G401 (cell line): ENCODE data around the gene OR5L1. TPM values are rescaled to one million over a fixed set of nuclear protein-coding genes. Genes with fewer than 3 reads are reported as not detected.

Source experiments
- DNase-seq: peaks from one replicate; pipeline ENCODE4 v3.0.0-alpha.2; 2015; ENCODE audit warnings: low spot score
- in situ Hi-C: cut with HindIII; loops from 2 replicates; pipeline ENCODE4 v1.10.0; 2016; ENCODE audit warnings: low sequenced_read_pairs, mixed read lengths
- total RNA-seq: library from RNA; depleted of rRNA; stranded (reverse); fragments of >200 nt; shearing (Covaris generic); gene quantifications from 2 replicates; pipeline ENCODE4 v1.2.3, GENCODE V29; 2014; rRNA removed

OR5L1 gene
- total RNA-seq: not detected in 2 replicates

- DNase-seq: no peak
- in situ Hi-C loops: no loop called here
Measured at GRCh38 chr11:55811067-55811466, at the start of gene OR5L1. OR5L1 (plus strand) TSS chr11:55811367; CDS start chr11:55811467, 100 bp downstream.

- DNase-seq: no peak
- in situ Hi-C loops: no loop called here
Measured at GRCh38 chr11:55773138-55773537, 38.0 kb upstream of the OR5L1 start, which contains the start of gene OR5D13. OR5D13 (plus strand) TSS chr11:55773438; CDS start chr11:55773438, 0 bp downstream.

GRCh38 chr11:55791606-55792005, 19.6 kb upstream of the OR5L1 start:
- in situ Hi-C loops: no loop called here

GRCh38 chr11:55793321-55793720, 17.8 kb upstream of the OR5L1 start:
- no peak for DNase-seq
- in situ Hi-C loops: no loop called here

More at GRCh38 chr11:55791606-55792005, 19.6 kb upstream of the OR5L1 start:
- no peak for DNase-seq

GRCh38 chr11:55795256-55795655, 15.9 kb upstream of the OR5L1 start, which contains the start of gene OR5D14:
OR5D14 (plus strand) TSS chr11:55795556; CDS start chr11:55795556, 0 bp downstream.
- in situ Hi-C loops: no loop called here
- no peak for DNase-seq

- DNase-seq: no peak
- in situ Hi-C loops: no loop called here
Measured at GRCh38 chr11:55806248-55806647, 4.9 kb upstream of the OR5L1 start.

GRCh38 chr11:55819330-55819729, 8.2 kb downstream of the OR5L1 start, which contains the start of gene OR5D18:
OR5D18 (plus strand) TSS chr11:55819630; CDS start chr11:55819630, 0 bp downstream.
- no peak for DNase-seq
- in situ Hi-C loops: no loop called here

- DNase-seq: no peak
- in situ Hi-C loops: no loop called here
Measured at GRCh38 chr11:55826919-55827318, 15.8 kb downstream of the OR5L1 start, which contains the start of gene OR5L2. OR5L2 (plus strand) TSS chr11:55827219; CDS start chr11:55827219, 0 bp downstream.

GRCh38 chr11:55838452-55838851, 27.3 kb downstream of the OR5L1 start, which contains the start of gene OR5D16:
OR5D16 (plus strand) TSS chr11:55838752; CDS start chr11:55838752, 0 bp downstream.
- no peak for DNase-seq
- in situ Hi-C loops: no loop called here

GRCh38 chr11:55847453-55847852, 36.3 kb downstream of the OR5L1 start:
- no peak for DNase-seq
- in situ Hi-C loops: no loop called here

- in situ Hi-C loops: no loop called here
- no peak for DNase-seq
Measured at GRCh38 chr11:55849037-55849436, 37.9 kb downstream of the OR5L1 start.

GRCh38 chr11:55852141-55852540, 41.0 kb downstream of the OR5L1 start:
- in situ Hi-C loops: no loop called here
- no peak for DNase-seq

GRCh38 chr11:55854704-55855103, 43.5 kb downstream of the OR5L1 start:
- in situ Hi-C loops: no loop called here
- no peak for DNase-seq

Other genes starting within 250 kb of the OR5L1 start
- gene OR4C16, start 239.2 kb upstream of the OR5L1 start, total RNA-seq: not detected in 2 replicates
- gene OR4C11, start 203.7 kb upstream of the OR5L1 start, total RNA-seq: not detected in 2 replicates
- gene OR4P4, start 176.3 kb upstream of the OR5L1 start, total RNA-seq: not detected in 2 replicates
- gene OR4S2, start 163.0 kb upstream of the OR5L1 start, total RNA-seq: not detected in 2 replicates
- gene OR4C6, start 149.2 kb upstream of the OR5L1 start, total RNA-seq: not detected in 2 replicates
- not detected in 2 replicates for gene OR5D13, start 37.9 kb upstream of the OR5L1 start, total RNA-seq
- not detected in 2 replicates for gene OR5D14, start 15.8 kb upstream of the OR5L1 start, total RNA-seq
- not detected in 2 replicates for gene OR5D18, start 8.3 kb downstream of the OR5L1 start, total RNA-seq
- not detected in 2 replicates for gene OR5L2, start 15.9 kb downstream of the OR5L1 start, total RNA-seq
- not detected in 2 replicates for gene OR5D16, start 27.4 kb downstream of the OR5L1 start, total RNA-seq
- gene TRIM51, start 71.9 kb downstream of the OR5L1 start, total RNA-seq: 0.18 TPM in 1 of 2 replicates, not detected in the other
- not detected in 2 replicates for gene OR5W2, start 103.2 kb downstream of the OR5L1 start, total RNA-seq
- gene OR5I1, start 125.0 kb downstream of the OR5L1 start, total RNA-seq: not detected in 2 replicates
- gene OR10AG1, start 158.6 kb downstream of the OR5L1 start, total RNA-seq: not detected in 2 replicates
- not detected in 2 replicates for gene OR5F1, start 183.3 kb downstream of the OR5L1 start, total RNA-seq
- not detected in 2 replicates for gene OR5AS1, start 216.3 kb downstream of the OR5L1 start, total RNA-seq